SK-N-SH (cell line): ENCODE measurements around the gene BIRC5. TPM values are rescaled to one million over a fixed set of nuclear protein-coding genes. Genes with fewer than 3 reads are reported as not detected.

Experiments
- CTCF ChIA-PET: fragments of 300-600, 350-600 bp; formaldehyde crosslinking; extraction: SDS; loops from one replicate; lab custom pipeline; 2021; lab: Yijun Ruan, JAX
- POLR2A ChIA-PET: fragments of 350-600 bp; sonication (Branson Sonifier 250); formaldehyde crosslinking; extraction: SDS; loops from one replicate; lab custom pipeline; 2020; ENCODE audit warnings: antibody characterized with exemption, inconsistent platforms; lab: Yijun Ruan, JAX
- DNase-seq: peaks from one replicate; pipeline ENCODE4 v3.0.0; 2012
- H2AFZ ChIP-seq: fragments of 200-600 bp; sonication (generic); 2 replicates; pipeline ENCODE4 v1.8.1; 2016; ENCODE audit warnings: antibody characterized with exemption, mild to moderate bottlenecking, low read depth
- H3F3A ChIP-seq: fragments of 200-600 bp; sonication (generic); replicated peaks from 2 replicates; pipeline ENCODE3; 2016; ENCODE audit warnings: antibody characterized with exemption, mild to moderate bottlenecking; ENCODE audit not compliant: insufficient read depth
- H3K27ac ChIP-seq, 2 experiments: fragments of 200-500 bp in 1 of 2; fragments of 200-600 bp in 1 of 2; sonication (Bioruptor generic) in 1 of 2; sonication (generic), shearing (Covaris generic) in 1 of 2; 2 replicates each; pipeline versions ENCODE4 v1.5.1 to v1.6.1; 2014 to 2016; ENCODE audit warnings: low read depth in 2 of 2, inconsistent platforms in 1 of 2, low read length in 1 of 2, mild to moderate bottlenecking in 1 of 2, mixed read lengths in 1 of 2
- H3K27me3 ChIP-seq: fragments of 200-600 bp; sonication (generic), shearing (Covaris generic); 2 replicates; pipeline ENCODE4 v1.6.1; 2016; ENCODE audit warnings: mixed run types; ENCODE audit not compliant: insufficient read depth
- H3K36me3 ChIP-seq, 2 experiments: fragments of 200-500 bp in 1 of 2; fragments of 200-600 bp in 1 of 2; sonication (Bioruptor generic) in 1 of 2; sonication (generic) in 1 of 2; replicated peaks in 1 of 2; 2 replicates each; pipeline versions ENCODE3 to v1.5.1; 2014 to 2016; ENCODE audit warnings: low read length in 1 of 2, mild to moderate bottlenecking in 1 of 2; ENCODE audit not compliant: insufficient read depth in 2 of 2, control insufficient read depth in 1 of 2
- H3K4me1 ChIP-seq, 2 experiments: fragments of 200-500 bp in 1 of 2; fragments of 200-600 bp in 1 of 2; sonication (Bioruptor generic) in 1 of 2; sonication (generic), shearing (Covaris generic) in 1 of 2; 2 replicates each; pipeline versions ENCODE4 v1.5.1 to v1.6.1; 2014 to 2016; ENCODE audit warnings: low read depth in 1 of 2, low read length in 1 of 2, mixed run types in 1 of 2; ENCODE audit not compliant: insufficient read depth in 2 of 2, control insufficient read depth in 1 of 2
- H3K4me2 ChIP-seq: fragments of 200-600 bp; sonication (generic), shearing (Covaris generic); 2 replicates; pipeline ENCODE4 v1.6.1; 2017; ENCODE audit warnings: mixed run types
- H3K4me3 ChIP-seq, 2 experiments: fragments of 200-500 bp in 1 of 2; fragments of 200-600 bp in 1 of 2; sonication (Bioruptor generic) in 1 of 2; sonication (generic), shearing (Covaris generic) in 1 of 2; 2 replicates each; pipeline versions ENCODE4 v1.5.1 to v1.8.1; 2014 to 2016; ENCODE audit warnings: low read depth in 2 of 2, inconsistent platforms in 1 of 2, low read length in 1 of 2, mild to moderate bottlenecking in 1 of 2, mixed read lengths in 1 of 2, moderate library complexity in 1 of 2
- H3K79me2 ChIP-seq: fragments of 200-600 bp; sonication (generic); 2 replicates; pipeline ENCODE4 v1.8.1; 2017; ENCODE audit warnings: mild to moderate bottlenecking; ENCODE audit not compliant: insufficient read depth
- H3K9ac ChIP-seq: fragments of 200-600 bp; sonication (generic); 2 replicates; pipeline ENCODE4 v1.6.1; 2017; ENCODE audit warnings: mixed run types
- H3K9me2 ChIP-seq: fragments of 200-600 bp; sonication (generic); 2 replicates; pipeline ENCODE4 v1.6.1; 2017; ENCODE audit warnings: mixed run types
- H3K9me3 ChIP-seq: fragments of 200-600 bp; sonication (generic); 2 replicates; pipeline ENCODE4 v1.6.1; 2017; ENCODE audit warnings: mixed run types, mild to moderate bottlenecking, moderate library complexity
- H4K20me1 ChIP-seq: fragments of 200-600 bp; sonication (generic); 2 replicates; pipeline ENCODE4 v1.6.1; 2017; ENCODE audit warnings: mild to moderate bottlenecking, mixed run types; ENCODE audit not compliant: insufficient read depth
- EP300 ChIP-seq, 2 experiments: IDR thresholded peaks; 2 replicates each; pipeline versions ENCODE4 v1.4.0 to v1.6.1; 2012; ENCODE audit warnings: borderline replicate concordance in 1 of 2, low read depth in 1 of 2, low read length in 1 of 2
- FOSL2 ChIP-seq: IDR thresholded peaks from 2 replicates; pipeline ENCODE4 v1.4.0; 2012; ENCODE audit warnings: low read depth, mild to moderate bottlenecking, moderate library complexity, borderline replicate concordance
- FOXM1 ChIP-seq: IDR thresholded peaks from 2 replicates; pipeline ENCODE4 v1.4.0; 2012; ENCODE audit warnings: low read depth, mild to moderate bottlenecking
- MAX ChIP-seq: IDR thresholded peaks from 2 replicates; pipeline ENCODE4 v1.4.0; 2012; ENCODE audit warnings: low read depth
- MXI1 ChIP-seq: IDR thresholded peaks from 2 replicates; pipeline ENCODE4 v1.6.1; 2012; ENCODE audit warnings: mild to moderate bottlenecking, low read depth, low read length, improper control_type of control experiment
- PBX3 ChIP-seq: IDR thresholded peaks from 2 replicates; pipeline ENCODE4; 2012
- TAF1 ChIP-seq: IDR thresholded peaks from 2 replicates; pipeline ENCODE4 v1.6.1; 2012; ENCODE audit warnings: low read depth, mild to moderate bottlenecking, low read length, moderate library complexity, borderline replicate concordance
- TCF12 ChIP-seq: IDR thresholded peaks from 2 replicates; pipeline ENCODE4 v1.4.0; 2012
- TEAD4 ChIP-seq: IDR thresholded peaks from 2 replicates; pipeline ENCODE4 v1.4.0; 2012; ENCODE audit warnings: mild to moderate bottlenecking, borderline replicate concordance; ENCODE audit not compliant: insufficient read depth
- USF1 ChIP-seq: IDR thresholded peaks from 2 replicates; pipeline ENCODE4 v1.4.0; 2012; ENCODE audit warnings: low read depth, borderline replicate concordance
- WGBS: methylation state at CpG from one replicate; pipeline ENCODE4 v1.1.6; 2017; ENCODE audit warnings: low lambda C conversion rate; 5-methylcytosine and 5-hydroxymethylcytosine counted together
- polyA plus RNA-seq, 3 experiments: library from polyadenylated mRNA; depleted of rRNA; stranded (reverse); fragments of >200 nt; gene quantifications; 2 replicates each; pipeline ENCODE4 v1.2.3, GENCODE V29; 2012

Gene BIRC5
- polyA plus RNA-seq, 1 of the 3 experiments (the other 2 are of a cell fraction) = 31.4 TPM

- TF ChIP-seq FOXM1 (no peak), TEAD4 (no peak), USF1 (no peak), FOSL2 (no peak), EP300 (IDR thresholded peaks at IDR 0.05; ENCODE audit: borderline replicate concordance in 1 of 2, low read depth in 1 of 2, low read length in 1 of 2) (peak; percentile 24 to 31; a peak in 1 of 4 replicates), TAF1 (peak; percentile 32; the same call in 1 of the 2 replicates)
These were observed 45.7 kb upstream of the BIRC5 start, which contains the start of gene SYNGR2 (continued) for GRCh38 chr17:78168242-78168902.

GRCh38 chr17:78168903-78169793, 44.9 kb upstream of the BIRC5 start:
- TF ChIP-seq TCF12 (no peak), MAX (peak; percentile 57), PBX3 (peak; percentile 97), MXI1 (peak; percentile 31; the same call in 1 of the 2 replicates)
- CTCF ChIA-PET = interaction anchor here (0.6 to 2.1 kb wide), 12 partner anchors 10 to 149 kb away, joined by 3 to 19 read pairs (median 5); partner anchors contain the start of genes AFMID and TK1
- Histone ChIP-seq H3K4me2 (peak overlapping the region; percentile 95), H3K79me2 (no peaks in the 10 kb centered on the region), H3K9me2 (no peaks in the 10 kb centered on the region), H3F3A (peaks cover 13% of the 10 kb centered on the region), H3K9me3 (no peaks in the 10 kb centered on the region), H3K27ac (peak overlapping the region in 1 of 2 experiments; percentile 45; a peak in 2 of 4 replicates), H2AFZ (peak overlapping the region; percentile 72; the same call in 1 of the 2 replicates), H4K20me1 (peaks cover 14% of the 10 kb centered on the region; the same call in 1 of the 2 replicates), H3K4me1 (peaks cover 8 to 14% of the 10 kb centered on the region in 2 experiments; a peak in 2 of 4 replicates), H3K36me3 (peaks cover 0 to 23% of the 10 kb centered on the region in 2 experiments), H3K9ac (peak overlapping the region; percentile 68), H3K27me3 (no peaks in the 10 kb centered on the region), H3K4me3 (peak overlapping the region; percentile 71 to 85)
- POLR2A ChIA-PET = interaction anchor here (0.6 to 1.5 kb wide), 8 partner anchors 13 to 1706 kb away, joined by 3 to 7 read pairs (median 4); partner anchors contain the start of gene TK1
- peak; percentile 92 for DNase-seq
- WGBS = under 1% methylated on average over 21 of the region's 38 CpGs
